ENCODE measurements around the gene MSL3B.

Gene MSL3B

DNA sequence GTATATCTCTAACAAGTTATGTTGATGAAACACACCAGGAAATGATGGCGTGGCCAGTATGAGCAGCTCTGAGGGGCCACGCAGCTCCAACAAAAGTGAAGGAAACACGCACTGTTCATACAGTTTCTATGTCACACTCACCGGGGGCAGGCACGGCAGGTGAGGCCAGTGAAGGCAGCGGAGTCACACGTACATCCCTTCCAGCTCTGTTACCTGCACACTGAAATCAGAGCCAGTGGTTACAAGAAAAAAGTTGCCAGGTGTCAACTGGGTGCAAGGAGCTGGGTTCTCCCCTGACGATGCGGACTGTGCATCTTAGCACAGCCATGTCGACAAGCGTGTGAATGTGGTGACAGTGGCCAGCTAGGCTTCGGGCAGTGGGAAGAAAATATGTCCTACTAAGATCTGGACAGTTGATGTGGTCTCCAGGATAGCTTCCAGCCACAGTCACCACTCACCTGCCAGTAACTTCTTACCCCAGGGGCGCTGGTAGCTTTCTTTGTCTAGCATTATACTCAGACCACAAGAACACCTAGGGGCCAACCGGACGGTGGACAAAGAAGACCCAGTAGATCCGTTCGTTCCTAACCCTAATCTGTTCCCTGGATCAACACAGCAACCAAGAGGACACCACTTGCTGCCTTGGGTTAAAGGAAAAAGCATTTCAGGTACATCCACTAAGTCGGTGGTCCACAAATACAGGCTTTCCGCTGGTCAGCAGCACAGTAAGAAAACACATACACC, 23.9 kb downstream of the MSL3B start:
- Histone ChIP-seq H3K23ac (ENCODE audit: low read depth, low read length, poor library complexity) (no peak overlapping the region), H3K4me1 (ENCODE audit: control insufficient read depth in 2 of 2, insufficient read depth in 1 of 2, low read depth in 1 of 2, low read length in 2 of 2) (peaks cover 0 to 3% of the 10 kb centered on the region in 2 donors), H4K91ac (ENCODE audit: low read depth, low read length, poor library complexity) (no peak overlapping the region), H2BK15ac (ENCODE audit: low read length) (no peak overlapping the region), H2BK12ac (ENCODE audit: low read length) (no peak overlapping the region), H2BK120ac (ENCODE audit: low read depth, low read length) (no peak overlapping the region), H3K36me3 (replicated peaks in 1 of 2; ENCODE audit: control insufficient read depth in 2 of 2, insufficient read depth in 2 of 2, low read length in 2 of 2) (peaks cover 80 to 99% of the 10 kb centered on the region in 2 donors), H2BK5ac (ENCODE audit: low read length) (no peak overlapping the region), H4K8ac (ENCODE audit: low read depth, low read length) (no peak overlapping the region), H3K18ac (ENCODE audit: low read length) (no peak overlapping the region), H3K4me3 (ENCODE audit: low read length in 2 of 2) (no peak overlapping the region), H3K4me2 (ENCODE audit: insufficient read depth, low read length, poor library complexity, severe bottlenecking) (no peak overlapping the region), H3K27ac (replicated peaks; ENCODE audit: low read length) (no peak overlapping the region), H2AFZ (ENCODE audit: low read length) (no peak overlapping the region), H3K9ac (ENCODE audit: low read depth, low read length, poor library complexity) (no peak overlapping the region), H3K14ac (ENCODE audit: low read length) (no peak overlapping the region), H2AK5ac (ENCODE audit: low read depth, low read length) (no peak overlapping the region), H3K4ac (ENCODE audit: low read length) (no peak overlapping the region), H3K27me3 (ENCODE audit: control insufficient read depth in 3 of 3, insufficient read depth in 3 of 3, low read depth in 1 of 3, low read length in 3 of 3) (no peaks in the 10 kb centered on the region), H3K9me3 (replicated peaks in 1 of 2; ENCODE audit: control insufficient read depth in 2 of 2, insufficient read depth in 1 of 2, low read depth in 1 of 2, low read length in 2 of 2) (no peaks in the 10 kb centered on the region), H3K79me1 (ENCODE audit: low read depth, low read length) (peaks cover 16% of the 10 kb centered on the region)
- WGBS, 2 donors (ENCODE audit: extremely low coverage in 2 of 2, insufficient read length in 2 of 2, insufficient replicate concordance in 1 of 2), result no CpG with 5 or more reads among the region's 19 CpGs
- no peak for DNase-seq (ENCODE audit: low spot score)

DNA sequence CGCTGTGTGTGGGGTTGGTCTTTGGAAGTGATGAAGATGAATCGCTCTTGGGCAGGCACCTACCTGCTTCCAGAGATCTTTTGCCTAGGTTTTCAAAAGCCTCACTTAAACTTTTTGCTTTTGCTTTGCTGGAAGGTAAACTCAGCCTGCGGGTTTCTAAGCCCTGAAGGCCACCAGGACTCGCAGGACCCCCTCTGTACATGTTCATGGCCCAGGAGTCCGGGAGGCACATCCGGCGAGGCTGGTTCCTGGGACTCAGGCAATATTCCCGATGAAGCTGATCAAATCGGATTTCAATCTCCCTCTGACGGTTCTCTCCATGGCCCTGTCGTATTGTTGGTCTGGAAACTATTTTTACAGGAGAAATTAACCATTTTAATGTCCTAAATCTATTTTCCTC, 27.0 kb downstream of the MSL3B start:
- Histone ChIP-seq H3K4me2 (ENCODE audit: insufficient read depth, low read length, poor library complexity, severe bottlenecking) (no peak overlapping the region), H2BK5ac (ENCODE audit: low read length) (no peak overlapping the region), H3K4me3 (ENCODE audit: low read length in 2 of 2) (no peak overlapping the region), H3K23ac (ENCODE audit: low read depth, low read length, poor library complexity) (no peak overlapping the region), H2BK120ac (ENCODE audit: low read depth, low read length) (no peak overlapping the region), H4K8ac (ENCODE audit: low read depth, low read length) (no peak overlapping the region), H3K9ac (ENCODE audit: low read depth, low read length, poor library complexity) (no peak overlapping the region), H4K91ac (ENCODE audit: low read depth, low read length, poor library complexity) (no peak overlapping the region), H2AK5ac (ENCODE audit: low read depth, low read length) (no peak overlapping the region), H2AFZ (ENCODE audit: low read length) (no peak overlapping the region), H3K14ac (ENCODE audit: low read length) (no peak overlapping the region), H3K36me3 (replicated peaks in 1 of 2; ENCODE audit: control insufficient read depth in 2 of 2, insufficient read depth in 2 of 2, low read length in 2 of 2) (peaks cover 73 to 98% of the 10 kb centered on the region in 2 donors), H3K4ac (ENCODE audit: low read length) (no peak overlapping the region), H3K9me3 (replicated peaks in 1 of 2; ENCODE audit: control insufficient read depth in 2 of 2, insufficient read depth in 1 of 2, low read depth in 1 of 2, low read length in 2 of 2) (peaks cover 0 to 2% of the 10 kb centered on the region in 2 donors), H3K79me1 (ENCODE audit: low read depth, low read length) (peaks cover 14% of the 10 kb centered on the region), H3K18ac (ENCODE audit: low read length) (no peak overlapping the region), H3K4me1 (ENCODE audit: control insufficient read depth in 2 of 2, insufficient read depth in 1 of 2, low read depth in 1 of 2, low read length in 2 of 2) (peaks cover 0 to 3% of the 10 kb centered on the region in 2 donors), H2BK12ac (ENCODE audit: low read length) (no peak overlapping the region), H3K27ac (replicated peaks; ENCODE audit: low read length) (no peak overlapping the region), H3K27me3 (ENCODE audit: control insufficient read depth in 3 of 3, insufficient read depth in 3 of 3, low read depth in 1 of 3, low read length in 3 of 3) (no peaks in the 10 kb centered on the region), H2BK15ac (ENCODE audit: low read length) (no peak overlapping the region)
- DNase-seq (ENCODE audit: low spot score), result no peak
- WGBS, 2 donors (ENCODE audit: extremely low coverage in 2 of 2, insufficient read length in 2 of 2, insufficient replicate concordance in 1 of 2), result no CpG with 5 or more reads among the region's 11 CpGs

DNA sequence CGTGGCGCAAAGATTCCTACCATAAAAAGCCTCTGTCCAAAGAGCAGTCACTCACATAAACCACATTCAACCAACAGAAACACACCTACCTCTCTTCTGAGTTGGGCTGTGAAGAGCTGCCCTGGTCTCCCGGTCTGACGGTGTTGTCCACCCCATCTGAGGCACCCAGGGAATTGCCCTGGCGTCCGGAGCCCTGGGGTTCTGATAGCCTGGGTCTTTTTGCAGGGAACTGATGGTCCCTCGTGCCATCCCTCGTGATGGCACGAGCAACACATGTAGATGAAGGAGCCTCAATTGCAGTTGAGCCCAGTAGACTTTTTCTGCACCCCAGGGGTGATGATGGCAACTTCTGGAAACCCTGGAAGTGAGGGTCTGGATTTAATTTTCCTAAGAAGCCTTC, 27.7 kb downstream of the MSL3B start:
- H2BK120ac ChIP-seq (ENCODE audit: low read depth, low read length), result no peak overlapping the region
- H3K4me3 ChIP-seq (ENCODE audit: low read length in 2 of 2), result no peak overlapping the region
- no peak overlapping the region for H2BK12ac ChIP-seq (ENCODE audit: low read length)
- no peak overlapping the region for H3K23ac ChIP-seq (ENCODE audit: low read depth, low read length, poor library complexity)
- peaks cover 79 to 99% of the 10 kb centered on the region in 2 donors for H3K36me3 ChIP-seq (replicated peaks in 1 of 2; ENCODE audit: control insufficient read depth in 2 of 2, insufficient read depth in 2 of 2, low read length in 2 of 2)
- no peak overlapping the region for H3K18ac ChIP-seq (ENCODE audit: low read length)
- no peak overlapping the region for H3K9ac ChIP-seq (ENCODE audit: low read depth, low read length, poor library complexity)
- DNase-seq (ENCODE audit: low spot score), result no peak
- H3K27ac ChIP-seq (replicated peaks; ENCODE audit: low read length), result no peak overlapping the region
- H3K4me2 ChIP-seq (ENCODE audit: insufficient read depth, low read length, poor library complexity, severe bottlenecking), result no peak overlapping the region
- H4K8ac ChIP-seq (ENCODE audit: low read depth, low read length), result no peak overlapping the region
- peaks cover 0 to 3% of the 10 kb centered on the region in 2 donors for H3K4me1 ChIP-seq (ENCODE audit: control insufficient read depth in 2 of 2, insufficient read depth in 1 of 2, low read depth in 1 of 2, low read length in 2 of 2)
- H3K27me3 ChIP-seq (ENCODE audit: control insufficient read depth in 3 of 3, insufficient read depth in 3 of 3, low read depth in 1 of 3, low read length in 3 of 3), result no peaks in the 10 kb centered on the region
- H3K79me1 ChIP-seq (ENCODE audit: low read depth, low read length), result peaks cover 14% of the 10 kb centered on the region
- H2AK5ac ChIP-seq (ENCODE audit: low read depth, low read length), result no peak overlapping the region
- H3K9me3 ChIP-seq (replicated peaks in 1 of 2; ENCODE audit: control insufficient read depth in 2 of 2, insufficient read depth in 1 of 2, low read depth in 1 of 2, low read length in 2 of 2), result peaks cover 0 to 3% of the 10 kb centered on the region in 2 donors
- no peak overlapping the region for H4K91ac ChIP-seq (ENCODE audit: low read depth, low read length, poor library complexity)
- H2AFZ ChIP-seq (ENCODE audit: low read length), result no peak overlapping the region
- WGBS, 2 donors (ENCODE audit: extremely low coverage in 2 of 2, insufficient read length in 2 of 2, insufficient replicate concordance in 1 of 2), result no CpG with 5 or more reads among the region's 9 CpGs
- H3K4ac ChIP-seq (ENCODE audit: low read length), result no peak overlapping the region
- H2BK15ac ChIP-seq (ENCODE audit: low read length), result no peak overlapping the region
- no peak overlapping the region for H2BK5ac ChIP-seq (ENCODE audit: low read length)
- H3K14ac ChIP-seq (ENCODE audit: low read length), result no peak overlapping the region

DNA sequence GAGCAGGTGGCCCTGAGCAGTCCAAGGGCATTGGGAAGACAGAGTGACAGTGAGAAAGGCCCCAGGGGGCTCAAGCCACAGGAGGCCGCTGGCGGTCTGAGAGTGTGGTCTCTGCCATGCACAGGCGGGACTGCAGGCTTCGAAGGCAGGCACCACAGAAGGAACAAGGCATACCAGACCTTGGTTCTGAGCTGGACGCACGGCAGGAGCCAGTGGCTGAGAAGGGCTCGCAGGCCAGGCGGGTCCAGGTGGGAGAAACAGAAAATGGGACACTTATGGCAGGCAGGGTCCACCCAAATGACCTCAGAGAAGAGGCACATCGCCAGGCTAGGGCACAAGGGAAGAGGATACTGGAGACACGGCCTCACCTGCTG, 28.8 kb downstream of the MSL3B start:
- Histone ChIP-seq H2BK15ac (ENCODE audit: low read length) (no peak overlapping the region), H3K9ac (ENCODE audit: low read depth, low read length, poor library complexity) (no peak overlapping the region), H3K14ac (ENCODE audit: low read length) (no peak overlapping the region), H3K18ac (ENCODE audit: low read length) (no peak overlapping the region), H3K4ac (ENCODE audit: low read length) (no peak overlapping the region), H3K79me1 (ENCODE audit: low read depth, low read length) (peaks cover 14% of the 10 kb centered on the region), H2AFZ (ENCODE audit: low read length) (no peak overlapping the region), H3K4me1 (ENCODE audit: control insufficient read depth in 2 of 2, insufficient read depth in 1 of 2, low read depth in 1 of 2, low read length in 2 of 2) (peaks cover 0 to 3% of the 10 kb centered on the region in 2 donors), H2AK5ac (ENCODE audit: low read depth, low read length) (no peak overlapping the region), H3K9me3 (replicated peaks in 1 of 2; ENCODE audit: control insufficient read depth in 2 of 2, insufficient read depth in 1 of 2, low read depth in 1 of 2, low read length in 2 of 2) (peaks cover 0 to 3% of the 10 kb centered on the region in 2 donors), H2BK120ac (ENCODE audit: low read depth, low read length) (no peak overlapping the region), H4K8ac (ENCODE audit: low read depth, low read length) (no peak overlapping the region), H3K36me3 (replicated peaks in 1 of 2; ENCODE audit: control insufficient read depth in 2 of 2, insufficient read depth in 2 of 2, low read length in 2 of 2) (peaks cover 77 to 99% of the 10 kb centered on the region in 2 donors), H3K23ac (ENCODE audit: low read depth, low read length, poor library complexity) (peak overlapping the region; percentile 34), H4K91ac (ENCODE audit: low read depth, low read length, poor library complexity) (no peak overlapping the region), H3K27me3 (ENCODE audit: control insufficient read depth in 3 of 3, insufficient read depth in 3 of 3, low read depth in 1 of 3, low read length in 3 of 3) (no peaks in the 10 kb centered on the region), H3K27ac (replicated peaks; ENCODE audit: low read length) (no peak overlapping the region), H2BK5ac (ENCODE audit: low read length) (peak overlapping the region; percentile 77), H3K4me3 (ENCODE audit: low read length in 2 of 2) (peak overlapping the region in 1 of 2 donors; percentile 33), H2BK12ac (ENCODE audit: low read length) (no peak overlapping the region), H3K4me2 (ENCODE audit: insufficient read depth, low read length, poor library complexity, severe bottlenecking) (no peak overlapping the region)
- DNase-seq (ENCODE audit: low spot score), result no peak
- no CpG with 5 or more reads among the region's 10 CpGs for WGBS, 2 donors (ENCODE audit: extremely low coverage in 2 of 2, insufficient read length in 2 of 2, insufficient replicate concordance in 1 of 2)
